Osteoblast (primary cell): ENCODE data around the gene QRICH1. TPM values are rescaled to one million over a fixed set of nuclear protein-coding genes. Genes with fewer than 3 reads are reported as not detected.

Experiments
- DNase-seq: peaks from one replicate; pipeline ENCODE4 v3.0.0; 2011; ENCODE audit warnings: low spot score, mixed read lengths; ENCODE audit not compliant: insufficient read length; ENCODE audit errors: missing footprints
- H2AFZ ChIP-seq: 2 replicates; pipeline ENCODE4 v1.6.0; 2011; ENCODE audit warnings: mild to moderate bottlenecking, low read length
- H3K27ac ChIP-seq: 2 replicates; pipeline ENCODE4 v1.5.1; 2011; ENCODE audit warnings: mild to moderate bottlenecking, low read depth, low read length, moderate library complexity
- H3K27me3 ChIP-seq: 2 replicates; pipeline ENCODE4 v1.6.0; 2012; ENCODE audit warnings: mild to moderate bottlenecking, control low read depth, inconsistent platforms, low read length, moderate library complexity; ENCODE audit not compliant: insufficient read depth
- H3K36me3 ChIP-seq: 2 replicates; pipeline ENCODE4 v1.5.1; 2011; ENCODE audit warnings: mild to moderate bottlenecking, low read length, control low read depth, moderate library complexity; ENCODE audit not compliant: insufficient read depth
- H3K4me1 ChIP-seq: 2 replicates; pipeline ENCODE4 v1.5.1; 2011; ENCODE audit warnings: mild to moderate bottlenecking, low read length, control low read depth, moderate library complexity; ENCODE audit not compliant: insufficient read depth
- H3K4me2 ChIP-seq: 2 replicates; pipeline ENCODE4 v1.6.0; 2011; ENCODE audit warnings: mild to moderate bottlenecking, low read length; ENCODE audit not compliant: insufficient read depth
- H3K4me3 ChIP-seq: fragments of 200-600 bp; sonication (generic); 3 replicates; pipeline ENCODE4 v1.5.1; 2012; ENCODE audit warnings: mild to moderate bottlenecking, low read length, inconsistent platforms; ENCODE audit not compliant: insufficient read depth
- H3K79me2 ChIP-seq: 2 replicates; pipeline ENCODE4 v1.6.0; 2012; ENCODE audit warnings: mild to moderate bottlenecking, low read length, control low read depth, inconsistent platforms; ENCODE audit not compliant: insufficient read depth
- H3K9me3 ChIP-seq: 2 replicates; pipeline ENCODE4 v1.5.1; 2011; ENCODE audit warnings: low read depth, low read length, control low read depth
- H4K20me1 ChIP-seq: 2 replicates; pipeline ENCODE4 v1.6.0; 2012; ENCODE audit warnings: mild to moderate bottlenecking, low read length, control low read depth; ENCODE audit not compliant: insufficient read depth
- CTCF ChIP-seq: IDR thresholded peaks from 2 replicates; pipeline ENCODE4 v1.5.1; 2011; ENCODE audit warnings: mild to moderate bottlenecking, low read depth, low read length, moderate library complexity; ENCODE audit errors: extremely low read depth
- total RNA-seq: library from RNA; depleted of rRNA; stranded (reverse); fragments of >200 nt; gene quantifications from 2 replicates; pipeline ENCODE4 v1.2.3, GENCODE V29; 2012

Gene QRICH1
- total RNA-seq, 1 donor = 167 TPM

DNA sequence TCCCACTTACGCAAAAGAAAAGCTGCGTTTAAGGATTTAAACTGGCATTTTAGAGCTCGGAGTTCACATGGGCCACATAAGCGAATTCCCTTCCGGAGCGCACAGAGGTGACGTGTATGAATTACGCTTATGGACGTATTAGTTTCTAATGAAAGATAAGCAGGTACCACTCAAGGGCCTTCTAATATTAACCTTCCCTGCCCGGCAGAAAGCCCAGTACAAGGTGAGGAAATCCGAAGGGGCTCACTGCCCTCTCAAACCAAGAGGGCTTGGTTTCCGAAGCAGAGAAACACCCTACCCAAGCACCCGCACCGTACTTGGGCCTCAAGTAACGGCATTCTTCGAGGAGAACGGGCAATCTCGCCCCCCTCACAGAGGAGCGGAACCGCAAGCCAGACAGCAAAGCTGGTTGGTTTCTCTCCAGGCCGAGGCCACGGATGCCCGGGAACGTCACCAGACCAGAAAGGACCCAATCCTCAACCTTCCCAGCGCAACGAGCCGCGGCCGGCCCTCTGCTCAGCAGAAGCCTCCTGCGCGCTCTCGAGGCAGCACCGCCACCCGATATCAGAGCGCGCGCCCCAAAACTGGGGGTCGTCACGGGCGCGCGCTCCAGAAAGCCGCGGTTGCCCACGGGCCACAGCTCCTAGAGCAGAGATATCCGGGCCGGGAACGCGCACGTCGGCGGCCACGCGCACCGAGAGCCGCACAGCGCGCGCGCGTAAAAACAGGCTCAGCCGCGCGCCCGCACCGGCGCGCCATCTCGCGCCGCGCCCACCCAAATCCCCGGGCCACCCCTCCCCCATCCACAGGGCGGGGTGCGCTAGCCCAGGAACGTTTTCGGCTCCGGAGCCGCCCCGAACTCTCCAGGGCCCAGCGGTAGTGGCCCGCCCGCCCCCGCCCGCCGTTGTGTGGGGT, 676 bp downstream of the QRICH1 start:
- H3K4me2 ChIP-seq = peak overlapping the region; percentile 83
- H3K27ac ChIP-seq = peak overlapping the region; percentile 98
- H3K9me3 ChIP-seq = no peaks in the 10 kb centered on the region
- peak; percentile 91 for DNase-seq
- peaks cover 50% of the 10 kb centered on the region for H3K79me2 ChIP-seq
- H3K36me3 ChIP-seq = peaks cover 17% of the 10 kb centered on the region
- H4K20me1 ChIP-seq = peaks cover 22% of the 10 kb centered on the region
- no peaks in the 10 kb centered on the region for H3K27me3 ChIP-seq
- H3K4me3 ChIP-seq = peak overlapping the region; percentile 92
- peak overlapping the region; percentile 83 for H2AFZ ChIP-seq
- peaks cover 17% of the 10 kb centered on the region for H3K4me1 ChIP-seq
- TF ChIP-seq CTCF = no peak

GRCh38 chr3:49081429-49081828, 12.4 kb downstream of the QRICH1 start:
- H3K4me1 ChIP-seq = no peaks in the 10 kb centered on the region
- H4K20me1 ChIP-seq = peaks cover 32% of the 10 kb centered on the region
- DNase-seq = no peak
- no peak overlapping the region for H3K4me2 ChIP-seq
- no peak for TF ChIP-seq CTCF
- no peak overlapping the region for H3K27ac ChIP-seq
- H3K4me3 ChIP-seq = no peak overlapping the region
- H3K9me3 ChIP-seq = no peaks in the 10 kb centered on the region
- no peaks in the 10 kb centered on the region for H3K27me3 ChIP-seq
- peaks cover 23% of the 10 kb centered on the region for H3K36me3 ChIP-seq
- H2AFZ ChIP-seq = no peak overlapping the region
- peaks cover 94% of the 10 kb centered on the region for H3K79me2 ChIP-seq

GRCh38 chr3:49079270-49079669, 14.6 kb downstream of the QRICH1 start:
- H3K9me3 ChIP-seq = no peaks in the 10 kb centered on the region
- H4K20me1 ChIP-seq = peaks cover 24% of the 10 kb centered on the region
- H3K27me3 ChIP-seq = no peaks in the 10 kb centered on the region
- H3K4me1 ChIP-seq = no peaks in the 10 kb centered on the region
- no peak for TF ChIP-seq CTCF
- no peak overlapping the region for H3K4me2 ChIP-seq
- peaks cover 82% of the 10 kb centered on the region for H3K79me2 ChIP-seq
- H2AFZ ChIP-seq = no peak overlapping the region
- no peak overlapping the region for H3K4me3 ChIP-seq
- peaks cover 39% of the 10 kb centered on the region for H3K36me3 ChIP-seq
- no peak overlapping the region for H3K27ac ChIP-seq
- DNase-seq = no peak

DNA sequence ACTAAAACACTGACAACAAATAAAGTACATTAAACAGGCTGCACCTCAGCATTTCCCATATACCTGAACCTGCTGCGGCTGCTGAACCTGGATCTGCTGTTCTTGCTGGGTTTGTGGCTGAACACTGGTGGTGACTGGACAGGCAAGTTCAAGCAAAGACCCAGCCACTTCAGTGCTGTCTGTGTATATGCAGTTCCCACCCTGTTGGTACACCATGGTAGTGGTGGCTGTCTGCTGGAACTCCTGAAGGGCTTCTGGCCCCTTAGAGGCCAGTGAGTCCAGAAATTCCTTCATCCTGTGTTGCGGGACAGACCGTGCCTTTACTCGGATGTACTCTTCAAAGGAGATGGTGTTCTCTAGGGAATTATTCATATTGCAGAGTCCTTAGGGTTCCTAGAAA, 17.2 kb downstream of the QRICH1 start:
- Histone ChIP-seq H3K9me3 (no peaks in the 10 kb centered on the region), H3K36me3 (peaks cover 59% of the 10 kb centered on the region), H3K4me2 (no peak overlapping the region), H3K4me1 (no peaks in the 10 kb centered on the region), H2AFZ (no peak overlapping the region), H3K4me3 (no peak overlapping the region), H3K27ac (no peak overlapping the region), H3K27me3 (no peaks in the 10 kb centered on the region), H3K79me2 (peaks cover 74% of the 10 kb centered on the region), H4K20me1 (peaks cover 15% of the 10 kb centered on the region)
- DNase-seq = no peak
- no peak for TF ChIP-seq CTCF
